ENCODE results near the gene SLC66A2. TPM values are rescaled to one million over a fixed set of nuclear protein-coding genes. Genes with fewer than 3 reads are reported as not detected.
A peak's percentile ranks its signal among the peaks of the same experiment; 100 is the strongest.
"Not testable (repeated sequence)": the region's sequence is repeated elsewhere in the genome, so short reads cannot be mapped to it uniquely, and the experiment has no call there.

The SLC66A2 gene
- total and polyA plus RNA-seq, 9 donors, result 2.1 to 31.1 (median 27.0) TPM

DNA sequence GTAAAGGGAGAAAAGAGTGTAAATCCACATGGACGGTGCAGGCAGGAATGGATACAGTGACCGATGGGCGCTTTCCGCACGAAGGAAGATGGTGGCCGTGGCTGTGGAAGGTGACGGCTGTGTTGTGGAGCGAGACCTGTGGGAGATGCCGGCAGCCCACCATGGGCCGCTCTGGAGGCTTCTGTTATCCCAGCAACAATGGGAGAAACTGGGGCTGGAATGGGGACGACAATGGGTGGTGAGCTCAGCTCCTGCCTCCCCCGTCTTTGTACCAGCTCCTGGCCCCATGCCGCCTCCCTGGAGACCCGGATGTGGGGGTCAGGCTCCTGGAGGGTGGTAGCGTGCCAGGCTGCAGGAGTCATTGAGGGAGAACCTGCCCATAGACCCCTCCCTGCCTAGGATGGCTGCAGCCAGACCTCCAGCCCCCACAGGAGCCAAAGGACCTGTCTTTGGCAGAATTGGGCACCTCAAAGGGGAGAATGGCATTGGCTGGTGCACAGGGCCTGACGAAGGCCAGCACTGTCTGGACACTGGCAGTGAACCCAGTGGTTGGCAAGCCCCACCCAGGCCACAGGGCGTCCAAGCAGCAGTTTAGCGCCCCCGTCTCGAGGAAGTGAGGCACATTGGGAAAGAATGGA lies 72.6 kb downstream of the SLC66A2 start:
- intact Hi-C loops (cut with DNase I), result no loop called here
- Histone ChIP-seq H3K36me3 (no peaks in the 10 kb centered on the region), H3K27ac (no peak overlapping the region), H3K4me3 (no peak overlapping the region), H3K27me3 (no peaks in the 10 kb centered on the region), H3K9me3 (peaks cover 0 to 4% of the 10 kb centered on the region in 2 donors), H3K4me1 (ENCODE audit: insufficient read depth) (no peaks in the 10 kb centered on the region)
- no peak for TF ChIP-seq POLR2A (IDR thresholded peaks at IDR 0.05)
- TF ChIP-seq EP300 (IDR thresholded peaks at IDR 0.05), result no peak
- TF ChIP-seq, protein P1, sequence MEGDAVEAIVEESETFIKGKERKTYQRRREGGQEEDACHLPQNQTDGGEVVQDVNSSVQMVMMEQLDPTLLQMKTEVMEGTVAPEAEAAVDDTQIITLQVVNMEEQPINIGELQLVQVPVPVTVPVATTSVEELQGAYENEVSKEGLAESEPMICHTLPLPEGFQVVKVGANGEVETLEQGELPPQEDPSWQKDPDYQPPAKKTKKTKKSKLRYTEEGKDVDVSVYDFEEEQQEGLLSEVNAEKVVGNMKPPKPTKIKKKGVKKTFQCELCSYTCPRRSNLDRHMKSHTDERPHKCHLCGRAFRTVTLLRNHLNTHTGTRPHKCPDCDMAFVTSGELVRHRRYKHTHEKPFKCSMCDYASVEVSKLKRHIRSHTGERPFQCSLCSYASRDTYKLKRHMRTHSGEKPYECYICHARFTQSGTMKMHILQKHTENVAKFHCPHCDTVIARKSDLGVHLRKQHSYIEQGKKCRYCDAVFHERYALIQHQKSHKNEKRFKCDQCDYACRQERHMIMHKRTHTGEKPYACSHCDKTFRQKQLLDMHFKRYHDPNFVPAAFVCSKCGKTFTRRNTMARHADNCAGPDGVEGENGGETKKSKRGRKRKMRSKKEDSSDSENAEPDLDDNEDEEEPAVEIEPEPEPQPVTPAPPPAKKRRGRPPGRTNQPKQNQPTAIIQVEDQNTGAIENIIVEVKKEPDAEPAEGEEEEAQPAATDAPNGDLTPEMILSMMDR (IDR thresholded peaks at IDR 0.05), result no peak
- DNase-seq, result peak in 1 of 5 donors; percentile 24
- 82 to 85% (median 85%) methylated on average over 20 of the region's 20 CpGs for WGBS, 3 donors

DNA sequence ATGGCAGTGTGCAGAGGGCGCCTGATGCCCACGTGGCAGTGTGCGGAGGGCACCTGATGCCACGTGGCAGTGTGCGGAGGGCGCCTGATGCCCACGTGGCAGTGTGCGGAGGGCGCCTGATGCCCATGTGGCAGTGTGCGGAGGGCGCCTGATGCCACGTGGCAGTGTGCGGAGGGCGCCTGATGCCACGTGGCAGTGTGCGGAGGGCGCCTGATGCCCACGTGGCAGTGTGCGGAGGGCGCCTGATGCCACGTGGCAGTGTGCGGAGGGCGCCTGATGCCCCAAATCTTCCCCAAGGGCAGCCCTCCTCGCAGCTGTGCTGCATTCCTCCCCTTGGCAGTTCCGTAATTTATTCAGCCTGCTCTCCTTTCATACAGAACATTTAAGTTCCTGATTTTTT lies 73.2 kb downstream of the SLC66A2 start:
- H3K4me1 ChIP-seq (ENCODE audit: insufficient read depth); H3K4me3 ChIP-seq; H3K36me3 ChIP-seq; H3K27ac ChIP-seq; DNase-seq; intact Hi-C loops (cut with DNase I); H3K9me3 ChIP-seq; H3K27me3 ChIP-seq: not testable (repeated sequence)
- WGBS, 3 donors, result 89 to 92% (median 91%) methylated on average over 22 to 25 of the region's 25 CpGs

DNA sequence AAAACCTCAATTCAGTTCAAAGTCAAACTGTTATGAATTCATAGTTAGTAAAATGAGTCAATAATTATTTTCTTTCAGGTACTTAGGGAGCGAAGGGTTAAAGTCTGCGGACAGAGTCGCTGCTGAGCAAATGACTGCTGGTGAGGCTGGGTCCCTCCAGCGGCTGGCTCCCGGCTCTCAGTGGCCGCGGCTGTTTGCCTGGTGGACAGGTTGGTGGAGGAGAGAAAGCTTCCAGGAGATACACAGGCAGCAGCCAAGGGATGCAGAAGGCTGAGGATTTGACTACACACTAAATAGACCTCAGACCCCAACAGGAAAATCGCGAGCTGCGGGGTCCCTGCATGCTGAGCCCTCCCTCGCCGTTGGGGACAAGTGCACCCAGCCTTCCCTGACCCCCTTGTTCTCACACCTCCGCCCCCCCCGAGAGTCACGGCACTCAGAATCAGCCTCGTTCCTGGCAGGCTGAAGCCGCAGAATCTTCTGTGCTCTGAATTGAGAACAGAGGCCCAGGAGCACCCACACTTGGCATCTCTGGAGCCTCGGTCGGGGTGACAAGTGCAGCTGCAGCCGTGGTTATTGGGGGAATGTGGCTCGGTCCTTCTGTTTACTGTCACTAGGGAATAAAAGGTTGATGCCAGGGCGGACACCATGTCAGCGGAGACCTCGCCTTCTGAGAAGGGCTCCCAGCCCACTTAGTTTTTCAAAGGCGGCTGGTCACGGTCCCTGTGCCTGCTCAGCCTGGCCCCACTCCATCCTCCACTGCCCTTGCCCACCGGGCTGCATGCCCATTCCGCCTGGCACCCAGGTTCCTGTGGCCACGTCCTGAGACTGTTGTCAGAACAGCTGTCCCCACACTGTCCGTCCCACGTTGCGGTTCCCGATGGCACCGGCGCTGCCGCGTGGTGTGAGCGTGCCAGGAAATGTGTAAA lies 74.0 kb downstream of the SLC66A2 start:
- 51 to 57% (median 54%) methylated on average over 38 of the region's 38 CpGs for WGBS, 3 donors
- no peaks in the 10 kb centered on the region for H3K27me3 ChIP-seq
- no peak for DNase-seq

DNA sequence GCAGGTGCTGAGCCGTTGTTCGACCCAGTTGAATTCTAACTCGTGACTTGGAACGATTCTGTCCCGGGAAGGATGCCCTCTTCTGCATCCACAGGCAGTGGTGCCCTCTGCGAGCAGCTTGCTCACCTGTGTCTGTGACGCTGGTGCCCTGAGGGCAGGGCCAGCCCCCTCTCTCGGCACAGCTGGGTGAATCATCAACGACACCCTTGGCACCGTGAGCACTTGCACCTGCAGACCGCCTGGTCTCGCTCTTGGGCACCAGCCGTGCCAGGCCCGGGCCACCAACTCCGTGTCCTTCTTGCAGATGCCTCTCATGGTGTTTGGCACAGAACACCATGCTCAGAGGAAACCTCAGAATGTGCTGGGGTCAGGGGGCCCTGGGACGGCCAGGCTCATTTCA lies 75.0 kb downstream of the SLC66A2 start:
- no peak overlapping the region for H3K4me3 ChIP-seq
- peaks cover 0 to 4% of the 10 kb centered on the region in 2 donors for H3K9me3 ChIP-seq
- TF ChIP-seq EP300 (IDR thresholded peaks at IDR 0.05) (no peak), POLR2A (IDR thresholded peaks at IDR 0.05) (no peak)
- TF ChIP-seq, protein P1 (IDR thresholded peaks at IDR 0.05), result no peak
- H3K4me1 ChIP-seq (ENCODE audit: insufficient read depth), result no peaks in the 10 kb centered on the region
- DNase-seq, result peak in 1 of 5 donors; percentile 20
- intact Hi-C loops (cut with DNase I), result no loop called here
- 77 to 81% (median 77%) methylated on average over 15 to 16 of the region's 16 CpGs for WGBS, 3 donors
- H3K36me3 ChIP-seq, result no peaks in the 10 kb centered on the region
- no peaks in the 10 kb centered on the region for H3K27me3 ChIP-seq
- H3K27ac ChIP-seq, result no peak overlapping the region

More for the DNA sequence above, 74.0 kb downstream of the SLC66A2 start:
- intact Hi-C loops (cut with DNase I), result no loop called here
- no peak overlapping the region for H3K4me3 ChIP-seq
- no peaks in the 10 kb centered on the region for H3K36me3 ChIP-seq
- no peaks in the 10 kb centered on the region for H3K4me1 ChIP-seq (ENCODE audit: insufficient read depth)
- H3K27ac ChIP-seq, result no peak overlapping the region
- peaks cover 0 to 4% of the 10 kb centered on the region in 2 donors for H3K9me3 ChIP-seq
- no peak for TF ChIP-seq EP300 (IDR thresholded peaks at IDR 0.05)
- TF ChIP-seq, protein P1 (IDR thresholded peaks at IDR 0.05), result no peak
- no peak for TF ChIP-seq POLR2A (IDR thresholded peaks at IDR 0.05)
